Measurements from ENCODE around the gene CXADR. TPM values are rescaled to one million over a fixed set of nuclear protein-coding genes. Genes with fewer than 3 reads are reported as not detected.

The CXADR gene
- total RNA-seq, 1 donor from 2014 or later: 3.0 TPM

GRCh38 chr21:17640821-17641220, 128.0 kb downstream of the CXADR start:
- ATAC-seq: no peak
- DNase-seq (ENCODE audit: low spot score): no peak
- intact Hi-C loops (cut with DNase I): no loop called here

Other genes with a start within 250 kb of the CXADR start
- 48.1 TPM for gene BTG3, start 99.9 kb downstream of the CXADR start, total RNA-seq